A549 (cell line): ENCODE data around the gene CILP2. TPM values are rescaled to one million over a fixed set of nuclear protein-coding genes. Genes with fewer than 3 reads are reported as not detected.

Source experiments
- ATAC-seq, 2 experiments: fragments of 200-7000 bp in 1 of 2; fragments of >200 bp in 1 of 2; cut with Nextera tagmentation in 1 of 2; cut with Tn5 transposase in 1 of 2; 3 replicates each; pipeline versions ENCODE4 v1.8.0 to v1.9.1; 2018 to 2020; ENCODE audit warnings: mild to moderate bottlenecking in 1 of 2, moderate library complexity in 1 of 2
- CTCF ChIA-PET: fragments of 300-600 bp; sonication (Branson Sonifier 250); formaldehyde crosslinking; extraction: SDS; loops from one replicate; lab custom pipeline; 2021; ENCODE audit warnings: antibody characterized with exemption, inconsistent platforms; lab: Yijun Ruan, JAX
- POLR2A ChIA-PET: fragments of 350-600 bp; formaldehyde crosslinking; extraction: SDS; loops from one replicate; lab custom pipeline; 2021; ENCODE audit warnings: antibody characterized with exemption, inconsistent platforms; lab: Yijun Ruan, JAX
- DNase-seq, 2 experiments: peaks; one replicate each; pipeline versions ENCODE4 v3.0.0 to v3.0.0-alpha.2; 2011 to 2016; ENCODE audit warnings: low read depth in 1 of 2, low spot score in 1 of 2
- FAIRE-seq: peaks from 2 replicates; lab custom pipeline; 2011; peaks lifted over from hg19 to GRCh38; lab: Jason Lieb, UNC
- H3K27ac ChIP-seq, 2 experiments: fragments of >200 bp; sonication (Bioruptor Twin); formaldehyde crosslinking; 3 replicates each; pipeline ENCODE4 v1.5.1; 2016 to 2017
- H3K4me1 ChIP-seq: fragments of >200 bp; sonication (Bioruptor Twin); formaldehyde crosslinking; 3 replicates; pipeline ENCODE4 v1.6.1; 2016
- H3K4me2 ChIP-seq: fragments of >200 bp; sonication (Bioruptor Twin); formaldehyde crosslinking; 3 replicates; pipeline ENCODE4 v1.6.1; 2016
- H3K4me3 ChIP-seq: fragments of >200 bp; sonication (Bioruptor Twin); formaldehyde crosslinking; 3 replicates; pipeline ENCODE4 v1.5.1; 2016
- H3K9me3 ChIP-seq: fragments of >200 bp; sonication (Bioruptor Twin); formaldehyde crosslinking; 3 replicates; pipeline ENCODE4 v1.6.1; 2016
- BHLHE40 ChIP-seq: IDR thresholded peaks from 2 replicates; pipeline ENCODE4 v1.6.1; 2012; ENCODE audit warnings: low read depth, low read length, inconsistent platforms
- CBX2 ChIP-seq: fragments of 200-600 bp; sonication (generic); IDR thresholded peaks from 2 replicates; pipeline ENCODE4 v1.6.1; 2016; ENCODE audit warnings: low read depth, mild to moderate bottlenecking, borderline replicate concordance
- CBX8 ChIP-seq: fragments of 200-600 bp; sonication (generic); IDR thresholded peaks from 2 replicates; pipeline ENCODE4 v1.6.1; 2016
- CEBPB ChIP-seq, 2 experiments: fragments of >200 bp in 1 of 2; sonication (Bioruptor Twin) in 1 of 2; formaldehyde crosslinking in 1 of 2; IDR thresholded peaks; 2 replicates each; pipeline ENCODE4 v1.6.1; 2012 to 2016
- CHD4 ChIP-seq: fragments of 200-600 bp; sonication (generic); IDR thresholded peaks from 2 replicates; pipeline ENCODE4 v1.6.1; 2016; ENCODE audit warnings: antibody characterized with exemption, mild to moderate bottlenecking, borderline replicate concordance
- GATA3 ChIP-seq: IDR thresholded peaks from 2 replicates; pipeline ENCODE4 v1.6.1; 2012; ENCODE audit warnings: borderline replicate concordance
- HDAC2 ChIP-seq: fragments of 200-600 bp; sonication (generic); IDR thresholded peaks from 2 replicates; pipeline ENCODE4 v1.6.1; 2016
- HEYL ChIP-seq: fragments of 250-450 bp; sonication (Bioruptor Pico); IDR thresholded peaks from 2 replicates; pipeline ENCODE4 v1.8.0; 2021; ENCODE audit warnings: mild to moderate bottlenecking, moderate library complexity
- HOXA7 ChIP-seq: fragments of 250-450 bp; sonication (Bioruptor Pico); IDR thresholded peaks from 2 replicates; pipeline ENCODE4 v1.5.0; 2020; ENCODE audit warnings: mild to moderate bottlenecking, moderate library complexity
- JUN ChIP-seq, 2 experiments: fragments of >200 bp; sonication (Bioruptor Twin); formaldehyde crosslinking; IDR thresholded peaks; 2 replicates in 1 of 2; 3 replicates in 1 of 2; pipeline ENCODE4 v1.6.1; 2016 to 2017
- KDM5A ChIP-seq: fragments of 200-600 bp; sonication (generic); IDR thresholded peaks from 2 replicates; pipeline ENCODE4 v1.6.1; 2016; ENCODE audit warnings: antibody characterized with exemption, mild to moderate bottlenecking
- NFE2L2 ChIP-seq: fragments of 150-350 bp; conservative IDR thresholded peaks from 2 replicates; pipeline ENCODE4 v1.6.1; 2014; ENCODE audit warnings: low read length
- NPAS2 ChIP-seq: fragments of 250-450 bp; sonication (Bioruptor Pico); IDR thresholded peaks from 2 replicates; pipeline ENCODE4 v1.8.0; 2022; ENCODE audit warnings: mild to moderate bottlenecking, moderate library complexity, borderline replicate concordance
- PHF8 ChIP-seq: fragments of 200-600 bp; sonication (generic); IDR thresholded peaks from 2 replicates; pipeline ENCODE4 v1.6.1; 2016; ENCODE audit warnings: low read depth, mild to moderate bottlenecking, antibody characterized with exemption, moderate library complexity, borderline replicate concordance
- POLR2AphosphoS2 ChIP-seq: conservative IDR thresholded peaks from 2 replicates; pipeline ENCODE4 v1.6.1; 2012; ENCODE audit warnings: low read length, improper control_type of control experiment, inconsistent platforms
- RCOR1 ChIP-seq: fragments of 150-350 bp; IDR thresholded peaks from 2 replicates; pipeline ENCODE4 v1.6.1; 2014; ENCODE audit warnings: antibody characterized with exemption, low read length, low read depth
- RNF2 ChIP-seq: fragments of 200-600 bp; sonication (generic); IDR thresholded peaks from 2 replicates; pipeline ENCODE4 v1.6.1; 2016; ENCODE audit warnings: low read depth, mild to moderate bottlenecking, antibody characterized with exemption, moderate library complexity, borderline replicate concordance
- SMC3 ChIP-seq: fragments of >200 bp; sonication (Bioruptor Twin); formaldehyde crosslinking; IDR thresholded peaks from 3 replicates; pipeline ENCODE4 v1.6.1; 2018; ENCODE audit warnings: inconsistent platforms
- SREBF2 ChIP-seq: fragments of 450-650 bp; IDR thresholded peaks from 2 replicates; pipeline ENCODE4 v1.6.1; 2014; ENCODE audit warnings: mild to moderate bottlenecking, moderate library complexity
- ZNF302 ChIP-seq: fragments of 250-450 bp; sonication (Bioruptor Pico); IDR thresholded peaks from 2 replicates; pipeline ENCODE4 v1.9.0; 2021; ENCODE audit warnings: inconsistent platforms, mild to moderate bottlenecking, moderate library complexity
- WGBS: methylation state at CpG from one replicate; pipeline ENCODE4 v1.1.6; 2017; ENCODE audit errors: missing lambda C conversion rate; 5-methylcytosine and 5-hydroxymethylcytosine counted together
- polyA plus RNA-seq, 4 experiments: library from polyadenylated mRNA; depleted of rRNA in 3 of 4; stranded (reverse); fragments of >200 nt; fragmentation: RNase III in 1 of 4; extraction: RNeasy Plus Mini Kit Qiagen cat#74134 plus additional on column Dnase treatment in 1 of 4; gene quantifications; 2 replicates in 3 of 4; 3 replicates in 1 of 4; pipeline ENCODE4 v1.2.3, GENCODE V29; 2011 to 2017
- TF ChIP-seq, protein P1 (sequence below): fragments of 450-650 bp; IDR thresholded peaks from 2 replicates; pipeline ENCODE4 v1.6.1; 2014; ENCODE audit warnings: antibody characterized with exemption
- TF ChIP-seq, protein P2 (sequence below): IDR thresholded peaks from 2 replicates; pipeline ENCODE4 v1.6.1; 2012
- TF ChIP-seq, protein P3 (sequence below): fragments of 250-450 bp; sonication (Bioruptor Pico); IDR thresholded peaks from 2 replicates; pipeline ENCODE4 v1.5.0; 2021; ENCODE audit warnings: mild to moderate bottlenecking, moderate library complexity, borderline replicate concordance

The CILP2 gene
- polyA plus RNA-seq, 2 of the 4 experiments (the other 2 are of a cell fraction), result 0.17 TPM

DNA sequence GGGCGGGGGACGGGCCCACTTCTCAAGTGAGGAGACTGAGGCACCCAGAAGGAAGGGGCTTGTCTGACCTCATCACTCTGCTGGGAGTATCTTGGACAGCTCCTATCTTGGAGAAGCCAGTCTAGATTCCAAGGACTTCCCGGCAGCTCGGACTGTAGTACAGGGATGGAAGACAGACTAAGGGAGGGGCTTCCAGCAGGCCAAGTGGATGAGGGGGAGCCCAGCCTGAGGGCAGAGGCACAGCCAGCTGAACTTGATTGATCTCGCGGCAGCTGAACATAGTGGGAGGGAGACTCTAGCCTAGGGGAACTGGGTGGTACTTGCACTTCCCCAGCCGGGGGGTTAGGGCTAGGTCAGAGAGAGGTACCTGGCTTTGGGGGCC, 711 bp downstream of the CILP2 start:
- Histone ChIP-seq H3K4me2 (no peak overlapping the region), H3K4me3 (no peak overlapping the region), H3K4me1 (no peaks in the 10 kb centered on the region), H3K9me3 (no peaks in the 10 kb centered on the region), H3K27ac (no peak overlapping the region)
- ChIA-PET POLR2A (no interaction called here), CTCF (no interaction called here)
- DNase-seq (no peak), ATAC-seq (peak in 1 of 2 experiments; percentile 9; a peak in 1 of 6 replicates), FAIRE-seq (no peak)
- no peak for TF ChIP-seq JUN (IDR thresholded peaks at IDR 0.05)
- TF ChIP-seq NFE2L2, result no peak
- TF ChIP-seq CHD4, result no peak
- no peak for TF ChIP-seq NPAS2 (CRISPR knock-in tag)
- TF ChIP-seq CBX8, result no peak
- TF ChIP-seq, protein P1, sequence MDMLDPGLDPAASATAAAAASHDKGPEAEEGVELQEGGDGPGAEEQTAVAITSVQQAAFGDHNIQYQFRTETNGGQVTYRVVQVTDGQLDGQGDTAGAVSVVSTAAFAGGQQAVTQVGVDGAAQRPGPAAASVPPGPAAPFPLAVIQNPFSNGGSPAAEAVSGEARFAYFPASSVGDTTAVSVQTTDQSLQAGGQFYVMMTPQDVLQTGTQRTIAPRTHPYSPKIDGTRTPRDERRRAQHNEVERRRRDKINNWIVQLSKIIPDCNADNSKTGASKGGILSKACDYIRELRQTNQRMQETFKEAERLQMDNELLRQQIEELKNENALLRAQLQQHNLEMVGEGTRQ, result no peak
- no peak for TF ChIP-seq CEBPB (IDR thresholded peaks at IDR 0.05)
- TF ChIP-seq PHF8, result no peak
- TF ChIP-seq CBX2, result no peak
- no peak for TF ChIP-seq ZNF302 (CRISPR knock-in tag)
- TF ChIP-seq RNF2, result no peak
- TF ChIP-seq, protein P2, sequence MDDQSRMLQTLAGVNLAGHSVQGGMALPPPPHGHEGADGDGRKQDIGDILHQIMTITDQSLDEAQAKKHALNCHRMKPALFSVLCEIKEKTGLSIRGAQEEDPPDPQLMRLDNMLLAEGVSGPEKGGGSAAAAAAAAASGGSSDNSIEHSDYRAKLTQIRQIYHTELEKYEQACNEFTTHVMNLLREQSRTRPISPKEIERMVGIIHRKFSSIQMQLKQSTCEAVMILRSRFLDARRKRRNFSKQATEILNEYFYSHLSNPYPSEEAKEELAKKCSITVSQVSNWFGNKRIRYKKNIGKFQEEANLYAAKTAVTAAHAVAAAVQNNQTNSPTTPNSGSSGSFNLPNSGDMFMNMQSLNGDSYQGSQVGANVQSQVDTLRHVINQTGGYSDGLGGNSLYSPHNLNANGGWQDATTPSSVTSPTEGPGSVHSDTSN, result no peak
- no peak for TF ChIP-seq KDM5A
- no peak for TF ChIP-seq GATA3
- no peak for TF ChIP-seq RCOR1
- TF ChIP-seq POLR2AphosphoS2, result no peak
- TF ChIP-seq HDAC2, result no peak
- WGBS, result 76% methylated on average over 3 of the region's 7 CpGs

DNA sequence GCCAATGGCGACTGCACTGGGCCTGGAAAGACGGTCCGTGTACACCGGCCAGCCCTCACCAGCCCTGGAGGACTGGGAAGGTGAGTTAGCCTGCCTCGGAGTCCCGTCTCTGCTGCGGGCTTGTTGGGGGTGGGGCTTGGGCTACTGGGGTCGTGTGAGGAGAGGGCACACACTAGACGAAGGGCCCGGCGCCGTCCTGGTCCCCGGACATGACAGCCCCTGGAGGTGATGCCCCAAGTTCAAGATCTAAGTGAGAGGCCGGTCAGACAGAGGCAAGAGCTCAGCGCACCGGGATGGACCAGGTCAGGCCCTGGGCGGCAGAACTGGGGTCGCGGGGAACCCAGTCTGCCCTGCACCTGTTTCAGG, 1.6 kb downstream of the CILP2 start:
- CTCF ChIA-PET, result no interaction called here
- 60% methylated on average over 1 of the region's 19 CpGs for WGBS
- POLR2A ChIA-PET, result no interaction called here
- H3K4me2 ChIP-seq, result no peak overlapping the region
- FAIRE-seq, result no peak
- H3K4me3 ChIP-seq, result no peak overlapping the region
- H3K9me3 ChIP-seq, result no peaks in the 10 kb centered on the region
- no peak for TF ChIP-seq BHLHE40
- no peak for TF ChIP-seq HOXA7 (CRISPR knock-in tag)
- no peak for TF ChIP-seq SMC3
- TF ChIP-seq CEBPB (IDR thresholded peaks at IDR 0.05), result no peak
- TF ChIP-seq, protein P3, sequence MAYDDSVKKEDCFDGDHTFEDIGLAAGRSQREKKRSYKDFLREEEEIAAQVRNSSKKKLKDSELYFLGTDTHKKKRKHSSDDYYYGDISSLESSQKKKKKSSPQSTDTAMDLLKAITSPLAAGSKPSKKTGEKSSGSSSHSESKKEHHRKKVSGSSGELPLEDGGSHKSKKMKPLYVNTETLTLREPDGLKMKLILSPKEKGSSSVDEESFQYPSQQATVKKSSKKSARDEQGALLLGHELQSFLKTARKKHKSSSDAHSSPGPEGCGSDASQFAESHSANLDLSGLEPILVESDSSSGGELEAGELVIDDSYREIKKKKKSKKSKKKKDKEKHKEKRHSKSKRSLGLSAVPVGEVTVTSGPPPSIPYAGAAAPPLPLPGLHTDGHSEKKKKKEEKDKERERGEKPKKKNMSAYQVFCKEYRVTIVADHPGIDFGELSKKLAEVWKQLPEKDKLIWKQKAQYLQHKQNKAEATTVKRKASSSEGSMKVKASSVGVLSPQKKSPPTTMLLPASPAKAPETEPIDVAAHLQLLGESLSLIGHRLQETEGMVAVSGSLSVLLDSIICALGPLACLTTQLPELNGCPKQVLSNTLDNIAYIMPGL (CRISPR knock-in tag), result no peak
- no peak for TF ChIP-seq HEYL (CRISPR knock-in tag)
- no peak for TF ChIP-seq SREBF2
- TF ChIP-seq NPAS2 (CRISPR knock-in tag), result no peak
- H3K27ac ChIP-seq, result no peak overlapping the region
- no peak for DNase-seq
- H3K4me1 ChIP-seq, result no peaks in the 10 kb centered on the region
- no peak for ATAC-seq
